Lower leg skin (tissue), 4 donors: Measurements from ENCODE around the gene STPG1. TPM values are rescaled to one million over a fixed set of nuclear protein-coding genes. Genes with fewer than 3 reads are reported as not detected.

Source experiments
- DNase-seq, 2 donors: peaks; one replicate each; pipeline ENCODE4 v3.0.0-alpha.2; 2019; ENCODE audit warnings: low spot score in 2 of 2
- H3K4me3 ChIP-seq: fragments of 200-600 bp; sonication (generic); 2 replicates; pipeline ENCODE4 v1.5.1; 2017; ENCODE audit warnings: mild to moderate bottlenecking, low read depth; ENCODE audit not compliant: poor library complexity, severe bottlenecking
- CTCF ChIP-seq, 3 donors: fragments of 450-650 bp; IDR thresholded peaks; one replicate each; pipeline ENCODE4 v1.5.1; 2016; ENCODE audit warnings: antibody characterized with exemption in 3 of 3, mild to moderate bottlenecking in 3 of 3, moderate library complexity in 2 of 3
- POLR2A ChIP-seq, 2 donors: fragments of 450-650 bp; IDR thresholded peaks; one replicate each; pipeline ENCODE4 v1.6.1; 2016 to 2017; ENCODE audit warnings: antibody characterized with exemption in 2 of 2, mild to moderate bottlenecking in 1 of 2, moderate library complexity in 1 of 2
- WGBS, 2 donors: methylation state at CpG; one replicate each; pipeline ENCODE4 v1.1.5; 2018; 5-methylcytosine and 5-hydroxymethylcytosine counted together
- intact Hi-C: fragments of 100-400 bp; cut with DNase I; formaldehyde crosslinking; loops from one replicate; pipeline ENCODE4 v1.15.0; 2023; ENCODE audit warnings: low total_unique reads
- total RNA-seq, 4 donors: library from RNA; depleted of rRNA; stranded (reverse); fragments of >200 nt; gene quantifications; one replicate each; pipeline ENCODE4 v1.1.0, GENCODE V29; 2016

Gene STPG1
- total RNA-seq, 4 donors from 2014 or later = 3.6 to 8.5 (median 6.4) TPM

GRCh38 chr1:24316645-24317044 is 96.9 kb downstream of the STPG1 start:
- no peak for TF ChIP-seq CTCF (IDR thresholded peaks at IDR 0.05)
- no peak for TF ChIP-seq POLR2A (IDR thresholded peaks at IDR 0.05)
- intact Hi-C loops = no loop called here
- DNase-seq = no peak
- 32 to 47% methylated on average over 3 of the region's 3 CpGs for WGBS, 2 donors
- H3K4me3 ChIP-seq = no peak overlapping the region

- intact Hi-C loops = no loop called here
- 61 to 64% methylated on average over 6 of the region's 6 CpGs for WGBS, 2 donors
- no peak for TF ChIP-seq POLR2A (IDR thresholded peaks at IDR 0.05)
- no peak for TF ChIP-seq CTCF (IDR thresholded peaks at IDR 0.05)
- no peak overlapping the region for H3K4me3 ChIP-seq
- DNase-seq = no peak
These were observed 98.2 kb downstream of the STPG1 start for GRCh38 chr1:24315391-24315790.

- no peak overlapping the region for H3K4me3 ChIP-seq
- DNase-seq = no peak
- TF ChIP-seq POLR2A (IDR thresholded peaks at IDR 0.05) = no peak
- no peak for TF ChIP-seq CTCF (IDR thresholded peaks at IDR 0.05)
- intact Hi-C loops = no loop called here
- 63 to 81% methylated on average over 1 of the region's 1 CpG for WGBS, 2 donors
These were observed 101.8 kb downstream of the STPG1 start for GRCh38 chr1:24311741-24312140.

- DNase-seq = no peak
- intact Hi-C loops = no loop called here
- 74 to 92% methylated on average over 3 of the region's 3 CpGs for WGBS, 2 donors
- TF ChIP-seq POLR2A (IDR thresholded peaks at IDR 0.05) (no peak), CTCF (IDR thresholded peaks at IDR 0.05) (no peak)
- no peak overlapping the region for H3K4me3 ChIP-seq
These were observed 102.3 kb downstream of the STPG1 start for GRCh38 chr1:24311234-24311633.

- WGBS, 2 donors = 76 to 84% methylated on average over 4 of the region's 4 CpGs
- intact Hi-C loops = no loop called here
- TF ChIP-seq POLR2A (IDR thresholded peaks at IDR 0.05) (no peak), CTCF (IDR thresholded peaks at IDR 0.05) (no peak)
- H3K4me3 ChIP-seq = no peak overlapping the region
- no peak for DNase-seq
These were observed 103.7 kb downstream of the STPG1 start for GRCh38 chr1:24309762-24310485.
